GM18858 (cell line): Measurements from ENCODE around the gene RAB31.
"Not testable (repeated sequence)": the region's sequence is repeated elsewhere in the genome, so short reads cannot be mapped to it uniquely, and the experiment has no call there.

Source experiments
- ATAC-seq: cut with Tn5 transposase; IDR thresholded peaks from one replicate; pipeline ENCODE4 v1.9.1; 2021; ENCODE audit not compliant: unreplicated experiment

Gene RAB31

DNA sequence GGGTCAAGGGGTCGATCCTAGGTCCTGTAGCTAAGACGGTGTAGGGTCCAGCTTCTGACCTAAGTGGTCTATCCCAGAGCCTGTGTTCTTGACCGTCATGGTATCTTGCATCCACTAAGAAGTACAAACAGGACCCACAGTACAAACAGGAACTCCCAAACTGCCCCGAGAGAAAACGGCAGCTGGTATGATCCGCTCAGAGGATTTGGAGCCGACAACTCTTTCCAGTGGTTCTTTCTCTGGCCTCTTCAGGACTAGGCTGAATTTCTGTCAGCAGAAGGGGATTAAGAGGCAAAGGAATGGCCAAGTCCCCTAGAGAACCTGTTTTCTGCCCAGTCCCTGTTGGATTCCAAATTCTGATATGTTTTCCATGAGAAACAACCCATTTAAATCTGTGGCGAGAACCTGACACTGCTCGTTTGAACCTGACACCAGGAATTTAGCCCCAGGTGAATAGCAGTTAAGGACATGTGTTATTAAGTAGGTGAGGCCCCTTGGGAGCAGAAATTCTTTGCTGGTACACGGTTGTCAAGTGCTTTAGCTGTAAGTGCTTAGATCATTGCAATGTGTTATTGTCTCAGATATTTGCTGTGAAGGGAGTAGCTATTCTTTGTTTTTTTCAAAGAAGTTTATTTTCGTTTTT is 127.1 kb downstream of the RAB31 start:
- no peak for ATAC-seq

DNA sequence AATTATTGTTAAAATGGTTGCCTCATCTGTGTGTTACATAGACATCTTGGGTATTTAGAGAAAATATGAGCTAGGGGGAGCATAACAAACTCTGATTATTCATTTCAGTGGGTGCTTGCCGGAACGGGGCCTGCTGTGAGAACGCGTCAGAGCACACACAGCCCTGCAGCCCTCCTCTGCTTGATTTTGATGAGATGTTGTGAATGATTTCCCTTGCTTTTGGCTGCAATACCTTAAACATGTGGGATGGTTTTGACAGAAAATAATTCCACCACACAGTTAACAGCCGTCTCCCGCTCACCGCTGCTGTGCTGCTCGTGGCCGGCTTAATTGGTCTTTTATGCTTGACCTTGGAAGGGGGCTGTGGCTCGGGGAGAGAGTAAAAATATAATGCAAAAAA is 127.7 kb downstream of the RAB31 start:
- no peak for ATAC-seq

DNA sequence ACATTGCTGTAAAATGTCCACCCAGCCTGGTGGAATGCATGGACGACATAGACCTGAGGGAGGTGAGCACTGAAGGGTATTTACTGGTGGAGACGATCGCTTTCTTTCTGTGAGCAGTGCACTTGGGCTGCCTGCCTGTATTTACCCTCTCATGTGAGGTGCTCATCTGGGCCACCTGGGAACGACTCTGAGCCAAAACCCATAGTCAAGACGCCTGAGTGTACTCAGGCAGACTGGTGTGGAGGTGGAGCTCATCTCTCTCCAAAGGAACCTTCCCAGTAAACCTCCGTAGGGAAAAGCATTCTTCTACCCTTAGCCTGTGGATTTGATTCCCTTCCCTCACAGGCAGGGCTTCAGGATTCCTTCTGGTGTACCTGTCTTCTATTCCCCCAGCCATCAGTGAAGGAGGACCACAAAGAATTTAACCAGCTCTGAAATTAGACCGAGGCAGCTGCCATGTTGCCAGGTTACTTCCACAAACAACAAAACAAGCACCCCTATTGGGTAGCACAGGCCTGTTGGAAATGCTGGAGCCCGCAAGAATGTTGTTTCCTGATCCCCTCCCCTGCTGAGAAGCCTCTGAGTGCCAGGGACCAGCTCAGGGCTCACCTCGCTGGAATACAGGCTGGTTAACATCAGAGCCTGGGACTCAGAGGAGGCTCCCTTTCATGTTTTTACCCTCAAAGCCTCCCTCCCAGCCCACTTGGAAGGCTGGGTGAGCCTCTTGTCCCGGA is 130.2 kb downstream of the RAB31 start:
- ATAC-seq: no peak

DNA sequence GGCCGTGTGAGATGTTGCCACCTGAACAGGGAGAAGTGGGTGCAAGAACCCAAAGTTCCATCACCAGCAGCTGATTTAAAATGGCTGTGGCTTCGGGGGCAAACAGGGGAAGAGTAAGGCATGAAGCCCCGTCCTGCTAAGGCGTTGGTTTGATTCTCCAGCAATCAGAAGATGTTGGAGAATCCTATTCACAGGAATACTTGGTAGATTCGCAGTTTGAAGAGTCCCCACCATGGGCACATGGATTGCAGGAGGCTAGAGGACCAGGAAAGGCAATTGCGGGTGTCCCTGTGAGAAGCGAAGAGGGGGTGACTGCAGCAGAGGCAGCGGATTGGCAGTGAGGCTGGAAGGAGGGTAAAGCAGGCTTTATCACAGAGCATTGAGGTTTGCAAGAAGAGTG is 131.1 kb downstream of the RAB31 start:
- no peak for ATAC-seq

DNA sequence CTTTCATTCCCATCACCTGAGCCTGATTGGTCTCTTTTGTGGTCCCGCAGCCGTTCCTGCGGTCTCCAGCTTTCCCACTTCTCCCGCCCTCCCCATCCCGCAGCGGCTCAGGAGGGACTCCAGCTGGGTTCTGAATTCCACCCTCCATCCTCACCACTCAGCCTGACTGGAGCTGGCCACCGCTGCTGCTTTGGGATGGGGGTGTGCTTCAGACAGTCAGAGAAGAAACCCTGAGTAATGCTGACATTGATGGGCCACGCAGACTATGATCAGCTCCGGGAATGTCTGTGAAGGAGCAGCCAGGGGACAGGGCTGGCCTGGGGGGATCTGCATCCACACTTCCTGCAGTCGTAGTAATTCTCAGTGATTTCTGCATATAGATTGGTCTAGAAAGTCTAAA is 131.8 kb downstream of the RAB31 start:
- ATAC-seq: no peak

DNA sequence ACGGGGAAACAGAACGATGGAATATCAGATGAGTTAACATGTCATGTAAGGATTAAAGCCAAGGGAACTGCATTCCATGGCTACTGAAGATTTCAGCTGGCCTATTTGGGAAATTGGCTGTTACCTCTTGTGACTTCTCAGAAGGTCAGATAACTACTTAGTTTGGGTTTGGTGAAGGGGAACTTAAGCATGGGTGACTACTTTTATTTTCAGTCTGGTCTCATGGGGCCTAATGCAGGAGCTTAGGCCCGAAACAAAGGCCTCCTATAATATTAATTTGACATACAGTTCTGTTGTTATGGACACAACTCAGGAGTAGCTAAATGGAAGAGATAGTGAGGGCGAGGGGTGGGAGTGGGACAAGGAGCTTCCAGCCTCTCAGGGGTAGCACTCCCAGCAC is 133.7 kb downstream of the RAB31 start:
- ATAC-seq: no peak

DNA sequence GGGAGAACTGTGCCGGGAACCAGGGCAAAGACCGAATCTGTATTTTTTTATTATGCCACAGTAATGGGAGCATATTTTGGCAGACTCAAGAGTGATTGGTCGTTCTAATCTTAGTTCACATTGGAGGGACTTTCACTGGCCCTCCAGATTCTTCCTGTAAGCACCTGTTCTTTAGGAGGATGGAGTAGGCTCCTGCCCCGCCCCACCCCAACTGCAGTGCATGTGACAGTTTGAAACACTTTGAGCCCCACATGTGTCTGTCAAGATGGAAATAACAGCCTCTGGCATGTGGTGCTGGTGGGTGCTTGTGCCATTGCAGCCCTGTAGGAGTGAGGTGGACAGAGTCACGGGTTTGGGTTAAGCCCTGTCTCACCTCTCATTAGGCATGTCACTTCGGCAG is 134.3 kb downstream of the RAB31 start:
- ATAC-seq: no peak

DNA sequence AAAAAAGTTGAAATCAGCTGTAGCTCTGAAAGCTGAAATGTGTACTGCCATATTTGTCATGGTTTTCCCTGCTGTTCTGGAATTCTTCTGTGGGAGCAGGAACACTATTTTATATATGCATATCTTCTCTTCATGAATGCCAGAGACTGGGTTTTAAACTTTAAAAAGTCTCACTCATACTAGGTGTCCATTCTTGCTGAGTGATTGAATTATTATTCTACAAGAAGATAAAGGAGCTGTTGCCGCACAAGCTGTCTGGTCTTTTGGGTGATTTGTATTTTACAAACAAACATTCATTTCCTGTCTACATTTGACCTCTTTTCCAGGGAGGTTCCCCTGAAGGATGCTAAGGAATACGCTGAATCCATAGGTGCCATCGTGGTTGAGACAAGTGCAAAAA is 137.2 kb downstream of the RAB31 start:
- no peak for ATAC-seq

DNA sequence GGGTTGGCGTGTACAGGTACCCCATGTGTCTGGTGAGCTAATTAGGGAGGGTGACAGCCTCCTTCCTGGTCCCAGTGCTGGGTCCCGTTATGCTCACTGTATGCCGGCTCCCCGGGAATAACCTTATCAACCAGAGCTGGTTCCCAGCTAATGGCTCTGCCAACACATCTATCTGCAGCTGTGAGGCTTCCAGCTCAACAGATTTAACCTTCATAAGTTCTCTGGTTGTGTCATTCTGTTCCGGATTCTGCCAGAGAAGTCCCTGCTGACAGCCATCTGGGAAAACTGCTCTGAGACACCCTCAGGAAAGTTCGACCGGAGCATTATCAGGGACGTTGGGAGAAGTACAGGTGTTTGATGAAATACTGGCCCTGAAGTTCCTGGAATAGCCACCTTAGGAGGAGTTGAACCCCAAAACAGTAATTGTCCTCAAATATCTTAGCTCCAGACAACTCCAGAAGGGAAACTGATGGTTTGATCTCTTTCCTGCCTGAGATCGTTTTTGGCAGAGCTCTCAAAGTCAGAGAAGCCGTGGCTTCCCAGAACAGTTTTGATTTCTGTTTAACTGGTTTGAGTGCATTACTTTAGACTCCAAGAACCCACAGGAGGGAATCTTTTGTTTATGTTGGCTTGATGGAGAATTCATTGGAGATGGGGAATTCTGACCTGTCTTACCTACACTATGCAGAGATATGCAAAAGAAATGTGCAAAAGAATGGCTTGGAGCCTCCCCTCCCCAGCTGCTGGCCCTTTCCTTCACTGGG is 138.2 kb downstream of the RAB31 start:
- no peak for ATAC-seq

DNA sequence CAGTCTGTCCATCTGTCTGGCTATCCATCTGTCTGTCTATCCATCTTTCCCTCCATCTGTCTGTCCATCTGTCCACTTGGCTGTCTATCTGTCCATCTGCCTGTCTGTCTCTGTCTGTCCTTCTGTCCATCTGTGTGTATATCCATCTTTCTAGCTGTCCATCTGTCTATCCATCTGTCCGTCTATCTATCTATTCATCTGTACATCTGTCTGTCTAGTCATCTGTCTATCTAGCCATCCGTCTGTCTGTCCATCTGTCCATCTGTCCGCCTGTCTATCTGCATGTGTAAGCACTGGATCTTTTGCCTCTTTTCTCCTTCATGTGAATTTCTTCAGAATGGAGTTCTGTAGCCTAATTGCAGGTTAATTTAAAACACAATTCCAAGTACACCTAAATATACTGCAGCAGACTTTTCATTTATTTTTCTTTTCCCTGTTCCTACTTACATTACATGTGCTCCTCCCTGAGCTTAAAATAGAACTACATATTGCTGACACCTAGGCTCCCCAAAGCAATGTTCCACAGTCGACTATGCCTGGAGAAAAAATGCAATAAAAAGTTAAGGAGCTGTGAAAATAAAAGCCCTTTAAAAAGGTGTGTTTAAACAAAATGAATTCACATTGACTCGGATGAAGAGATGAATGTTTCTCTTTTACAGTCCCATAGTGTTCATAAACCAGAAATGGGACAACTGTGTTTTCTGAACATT is 140.2 kb downstream of the RAB31 start:
- ATAC-seq: no peak

DNA sequence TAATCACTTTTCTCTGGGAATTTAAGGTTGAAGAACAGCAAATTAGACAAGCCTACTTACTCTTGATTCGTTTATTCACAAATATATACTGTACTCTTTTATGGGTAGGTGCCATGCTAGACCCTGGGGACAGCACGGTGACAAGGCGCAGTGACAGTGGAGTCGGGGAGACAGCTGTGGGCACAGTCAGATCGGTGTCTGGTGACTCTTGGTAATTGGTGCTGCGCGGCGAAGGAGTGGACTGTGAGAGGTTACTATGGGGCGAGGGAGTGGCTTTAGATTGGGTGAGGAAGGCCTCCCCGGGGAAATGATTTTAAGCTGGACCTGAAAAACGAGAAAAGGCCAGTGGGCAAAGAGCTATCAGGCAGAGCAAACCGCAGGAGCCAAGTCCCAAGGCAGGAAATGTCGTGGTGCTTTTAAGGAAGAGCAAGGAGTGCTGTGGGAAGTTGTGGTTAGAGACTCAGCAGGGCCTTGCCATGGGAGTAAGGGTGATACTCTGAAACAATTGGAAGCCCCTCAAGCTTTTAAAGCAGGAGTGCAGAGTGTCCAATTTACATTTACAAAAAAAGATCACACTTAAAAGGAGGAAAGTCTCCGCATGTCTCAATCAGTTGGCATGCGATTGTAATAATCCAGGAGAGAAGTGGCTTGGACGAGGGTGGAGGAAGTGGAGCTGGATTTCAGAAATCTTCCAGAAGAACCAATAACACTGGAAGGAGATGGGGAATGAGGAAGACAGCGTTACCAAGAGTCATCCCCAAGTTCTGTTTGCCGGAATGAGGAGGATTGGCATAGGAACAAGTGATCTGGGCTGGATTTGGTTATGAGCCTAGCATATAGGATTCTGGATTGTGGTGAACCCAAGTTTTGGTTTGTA is 141.5 kb downstream of the RAB31 start:
- ATAC-seq: no peak

DNA sequence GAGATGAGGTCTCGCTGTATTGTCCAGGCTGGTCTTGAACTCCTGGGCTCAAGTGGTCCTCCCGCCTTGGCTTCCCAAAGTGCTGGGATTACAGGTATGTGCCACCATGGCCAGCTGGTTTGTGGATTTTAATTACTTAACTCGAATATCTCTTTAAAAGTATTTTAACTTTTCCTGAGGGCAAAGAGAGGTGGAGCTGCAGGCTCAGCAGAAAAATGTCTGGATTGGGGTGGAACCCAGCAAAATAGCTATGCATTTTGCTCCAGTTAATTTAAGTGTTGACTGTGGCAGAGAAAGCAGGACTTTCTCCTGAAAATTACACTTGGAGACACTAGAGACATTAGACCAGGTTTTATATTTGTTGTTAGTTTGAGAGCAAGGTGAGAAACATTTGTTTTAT is 142.2 kb downstream of the RAB31 start:
- ATAC-seq: no peak

DNA sequence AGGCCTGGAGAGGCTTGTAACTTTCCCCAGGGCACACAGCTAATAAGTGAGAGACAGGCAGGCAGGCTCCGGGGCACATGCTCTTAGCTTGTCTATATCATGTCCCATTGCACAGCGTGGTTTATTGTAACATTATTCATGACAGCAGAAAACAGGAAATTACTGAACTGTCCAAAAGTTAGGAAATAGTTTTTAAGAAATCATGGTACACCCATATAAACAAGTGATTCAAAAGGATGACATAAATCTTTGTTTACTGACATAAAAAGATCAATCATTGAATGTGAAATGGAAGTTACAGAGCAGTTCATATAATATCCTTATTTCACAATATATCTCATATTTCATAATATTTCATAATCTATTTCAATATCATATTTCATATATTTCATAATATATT is 143.4 kb downstream of the RAB31 start:
- ATAC-seq: no peak

DNA sequence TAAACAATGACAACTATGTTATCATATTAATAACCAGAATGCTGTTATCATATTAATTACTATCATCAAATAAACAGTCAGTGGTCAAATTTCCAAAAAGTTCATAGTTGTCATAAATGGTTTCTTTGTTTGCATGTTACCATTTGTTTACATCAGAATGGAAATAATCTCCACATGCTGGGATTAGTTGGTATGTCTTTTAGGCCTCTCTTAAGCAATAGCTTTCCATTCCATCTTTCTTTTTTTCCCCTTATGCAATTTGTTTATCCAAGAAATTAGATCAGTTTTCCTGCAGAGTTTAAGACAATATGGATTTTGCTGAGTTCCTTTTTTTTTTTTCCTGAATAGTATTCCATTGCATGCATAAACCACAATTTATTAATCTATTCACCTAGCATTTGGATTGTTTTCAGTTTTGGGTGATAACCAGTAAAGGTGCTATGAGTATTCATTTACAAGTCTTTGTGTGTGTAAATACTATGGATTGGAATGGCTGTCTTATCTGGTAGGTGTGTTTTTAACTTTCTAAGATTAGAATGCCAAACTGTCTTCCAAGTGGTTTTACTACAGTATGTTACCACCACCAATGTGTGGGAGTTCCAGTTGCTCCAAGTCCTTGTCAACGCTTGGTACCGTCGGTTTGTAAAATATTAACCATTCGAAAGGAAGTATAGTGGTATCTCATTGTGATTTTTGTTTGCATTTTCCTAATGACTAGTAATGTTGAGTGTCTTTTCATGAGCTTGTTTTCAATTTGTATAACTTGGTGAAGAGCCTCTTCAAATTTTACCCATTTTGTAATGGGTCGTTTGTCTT is 144.4 kb downstream of the RAB31 start:
- no peak for ATAC-seq

DNA sequence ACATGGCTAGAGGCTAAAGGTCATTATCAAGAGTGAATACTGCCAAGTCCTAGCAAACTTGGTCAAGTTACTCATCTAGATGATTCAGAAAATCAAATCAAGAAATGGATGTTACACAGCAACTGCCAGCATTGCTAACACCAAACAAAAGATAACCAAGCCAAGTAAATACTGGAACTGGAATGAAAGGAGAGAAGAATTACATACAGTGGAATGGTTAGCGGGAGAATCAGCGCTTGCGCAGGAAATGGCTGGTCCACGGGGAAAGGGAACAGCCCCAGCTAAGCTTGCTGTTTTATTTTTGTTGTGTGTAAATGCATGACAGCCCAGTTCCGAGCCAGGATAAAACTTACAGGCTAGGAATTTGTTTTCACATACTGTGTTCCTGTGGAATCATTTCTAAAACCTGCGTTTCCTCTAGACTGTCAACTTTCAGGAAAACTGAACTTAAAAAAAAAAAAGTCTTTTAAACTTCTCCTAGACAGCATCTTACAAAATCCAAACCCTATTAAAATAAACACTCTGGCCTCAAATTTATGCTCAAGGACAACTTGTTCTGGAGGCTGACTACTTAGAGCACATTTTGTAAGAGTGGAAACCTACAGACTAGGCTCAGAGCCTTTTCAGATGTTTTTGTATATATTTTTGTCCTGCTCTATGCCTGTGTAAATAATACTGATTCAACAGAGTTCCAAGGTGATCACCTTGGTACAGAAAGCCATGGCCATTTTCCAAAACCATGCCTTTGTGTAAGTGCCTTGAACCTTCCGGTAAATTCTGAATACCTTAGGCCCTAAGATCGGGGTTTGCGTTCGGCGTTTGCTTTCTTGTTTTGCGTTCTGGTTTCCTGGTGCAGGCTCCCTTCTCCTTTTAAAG is 146.9 kb downstream of the RAB31 start:
- no peak for ATAC-seq

DNA sequence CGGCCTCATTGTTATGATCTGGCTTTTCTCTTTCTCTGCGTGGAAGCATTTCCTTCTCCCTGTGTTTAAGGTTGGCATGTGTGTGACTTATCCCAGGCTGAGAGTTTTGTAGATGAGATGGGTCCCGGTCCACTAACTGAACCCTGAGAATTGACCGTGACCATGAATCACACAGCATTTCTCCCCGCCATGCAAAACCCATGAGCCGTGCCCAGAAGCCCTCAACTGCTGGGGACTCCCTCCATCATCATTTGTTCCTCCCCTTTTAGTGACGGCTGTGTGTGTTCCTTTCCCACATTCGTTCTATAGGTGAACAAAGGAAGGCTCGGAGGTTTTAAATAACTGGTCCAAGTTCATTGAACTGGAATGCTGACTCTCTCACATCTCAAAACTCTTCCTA is 147.6 kb downstream of the RAB31 start:
- no peak for ATAC-seq

DNA sequence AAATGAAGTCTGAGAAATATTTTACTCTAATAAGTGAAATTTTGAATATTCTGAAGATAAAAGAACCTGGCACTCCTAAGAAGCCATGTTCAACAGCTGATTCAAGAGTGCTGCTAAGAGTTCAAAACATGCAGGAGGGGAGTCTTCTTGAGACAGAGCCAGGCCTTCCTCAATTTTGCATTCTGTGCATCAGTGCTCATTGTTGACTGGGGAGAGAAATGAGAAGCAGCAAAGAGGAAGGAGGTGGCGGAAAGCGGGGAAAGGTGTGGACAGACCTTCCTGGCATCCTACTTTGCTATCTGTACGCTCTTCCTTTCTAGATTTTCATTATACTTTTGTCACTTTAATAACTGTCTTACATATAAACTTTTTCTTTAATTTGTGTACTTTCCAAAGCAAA is 148.0 kb downstream of the RAB31 start:
- ATAC-seq: no peak

DNA sequence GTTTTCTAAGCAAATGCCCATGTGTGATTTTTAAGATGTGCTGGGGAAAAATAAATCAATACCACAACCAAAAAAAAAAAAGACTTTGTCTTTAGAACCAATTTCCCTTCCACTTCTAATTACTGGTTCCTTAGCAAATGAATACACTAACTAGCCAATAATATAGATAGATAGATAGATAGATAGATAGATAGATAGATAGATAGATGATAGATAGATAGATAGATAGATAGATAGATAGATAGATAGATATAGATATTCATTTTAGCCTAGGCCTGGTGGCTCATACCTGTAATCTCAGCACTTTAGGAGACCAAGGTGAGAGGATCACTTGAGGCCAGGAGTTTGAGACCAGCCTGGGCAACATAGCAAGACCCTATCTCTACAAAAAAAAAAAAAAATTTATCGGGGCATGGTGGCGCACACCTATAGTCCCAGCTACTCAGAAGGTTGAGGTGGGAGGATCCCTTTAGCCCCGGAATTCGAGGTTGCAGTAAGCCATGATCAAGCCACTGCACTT is 149.4 kb downstream of the RAB31 start:
- ATAC-seq: not testable (repeated sequence)

DNA sequence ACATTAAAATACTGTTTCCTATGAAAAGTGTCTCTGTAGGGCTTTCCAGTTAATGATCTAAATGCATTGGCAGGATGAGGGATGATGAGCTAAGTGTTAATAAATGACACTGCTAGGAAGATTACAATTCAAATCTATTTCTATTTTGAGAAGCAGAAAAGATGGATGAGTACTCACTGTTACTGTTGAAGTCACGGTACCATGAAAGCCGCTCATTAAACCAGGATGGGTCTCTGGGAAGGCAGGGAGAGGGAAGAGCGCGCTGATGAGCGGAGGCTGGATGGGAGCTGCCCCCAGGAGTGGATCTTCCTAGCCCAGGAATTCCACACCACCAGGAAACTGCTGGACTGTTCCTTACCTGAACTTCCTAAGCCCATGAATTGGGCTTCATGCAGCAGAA is 150.5 kb downstream of the RAB31 start:
- ATAC-seq: no peak
